ENCODE data around the gene NT5M. TPM values are rescaled to one million over a fixed set of nuclear protein-coding genes. Genes with fewer than 3 reads are reported as not detected.

NT5M gene
- total and polyA plus RNA-seq, 2 donors from 2014 or later, result 2.8 to 10.0 TPM

DNA sequence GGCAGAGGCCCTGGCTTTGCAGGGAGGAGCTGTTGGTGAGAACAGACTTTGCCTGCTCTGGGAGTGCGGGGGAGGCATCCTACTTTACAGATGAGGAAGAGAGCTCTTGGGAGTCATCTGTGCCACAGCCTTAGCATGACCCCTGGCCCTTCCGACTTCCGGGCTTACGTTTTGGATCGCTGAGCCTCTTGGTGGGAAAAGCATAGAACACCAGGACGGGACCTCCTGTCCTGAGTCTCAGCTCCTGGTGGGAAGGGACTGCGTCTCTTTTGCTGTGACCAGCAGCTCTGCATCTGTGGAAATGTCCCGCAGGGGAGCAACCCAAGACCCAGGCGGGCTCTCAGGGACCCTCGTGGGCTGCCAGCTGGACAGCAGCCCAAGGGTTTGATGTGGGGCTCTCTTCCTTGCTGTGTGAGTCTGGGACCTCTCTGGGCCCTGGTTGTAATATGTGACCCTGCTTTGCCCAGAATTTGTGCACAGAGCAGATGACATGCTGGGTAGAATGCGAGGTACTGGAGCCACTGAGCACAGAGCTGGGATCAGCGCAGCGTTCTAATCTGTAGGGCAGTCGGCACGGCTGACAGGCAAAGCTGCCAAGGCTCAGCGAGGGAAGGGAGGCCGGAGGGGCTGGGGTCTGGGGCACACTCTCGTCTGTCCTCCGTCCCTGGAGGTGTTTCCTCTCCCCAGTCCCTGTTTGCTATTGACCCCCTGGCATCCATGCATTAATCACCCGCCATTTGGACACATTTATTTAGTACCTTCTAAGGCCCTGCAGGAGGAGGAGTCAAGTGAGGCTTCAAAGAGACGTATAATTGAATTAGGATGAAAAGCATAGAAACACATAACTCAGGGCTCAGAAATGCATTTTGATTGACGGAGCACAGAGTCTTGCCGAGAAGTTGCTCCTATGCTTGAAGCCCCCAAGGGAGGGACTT, 64.0 kb downstream of the NT5M start:
- FAIRE-seq, result no peak
- DNase-seq, result peak in 3 of 5 donors; percentile 63 to 74 (median 63)
- no peak overlapping the region for H3K27ac ChIP-seq (ENCODE audit: low read depth in 2 of 2, low read length in 2 of 2)

DNA sequence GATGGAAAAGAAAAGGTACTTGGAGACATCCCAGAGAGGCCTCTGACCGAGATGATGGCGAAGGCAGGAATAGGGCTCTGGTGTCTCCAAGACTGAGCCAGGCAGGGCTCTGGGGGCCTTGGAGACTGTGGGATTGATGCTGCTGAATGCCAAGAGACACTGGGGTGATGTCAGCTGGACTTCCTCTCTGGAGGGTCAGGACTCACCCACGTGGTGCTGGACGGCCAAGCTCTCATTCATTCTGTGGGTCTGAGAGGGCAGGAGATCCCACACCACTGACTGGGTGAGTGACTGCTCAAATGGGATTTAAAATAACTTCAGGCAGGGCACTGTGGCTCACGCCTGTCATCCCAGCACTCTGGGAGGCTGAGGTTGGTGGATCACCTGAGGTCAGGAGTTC, 64.8 kb downstream of the NT5M start:
- H3K36me3 ChIP-seq (ENCODE audit: control insufficient read depth in 2 of 3, insufficient read depth in 3 of 3, low read length in 3 of 3), result no peaks in the 10 kb centered on the region
- no peak overlapping the region for H3K27ac ChIP-seq (ENCODE audit: low read depth in 2 of 2, low read length in 2 of 2)
- peak in 1 of 5 donors; percentile 46 for DNase-seq
- FAIRE-seq, result no peak
- no peaks in the 10 kb centered on the region for H3K27me3 ChIP-seq (ENCODE audit: control insufficient read depth, insufficient read depth, low read length)
- intact Hi-C loops (cut with DNase I), result no loop called here
- no peaks in the 10 kb centered on the region for H3K9me3 ChIP-seq (ENCODE audit: control insufficient read depth in 2 of 3, insufficient read depth in 1 of 3, low read length in 3 of 3)
- H3K4me3 ChIP-seq (ENCODE audit: low read length in 3 of 3), result no peak overlapping the region
- TF ChIP-seq, protein P1, sequence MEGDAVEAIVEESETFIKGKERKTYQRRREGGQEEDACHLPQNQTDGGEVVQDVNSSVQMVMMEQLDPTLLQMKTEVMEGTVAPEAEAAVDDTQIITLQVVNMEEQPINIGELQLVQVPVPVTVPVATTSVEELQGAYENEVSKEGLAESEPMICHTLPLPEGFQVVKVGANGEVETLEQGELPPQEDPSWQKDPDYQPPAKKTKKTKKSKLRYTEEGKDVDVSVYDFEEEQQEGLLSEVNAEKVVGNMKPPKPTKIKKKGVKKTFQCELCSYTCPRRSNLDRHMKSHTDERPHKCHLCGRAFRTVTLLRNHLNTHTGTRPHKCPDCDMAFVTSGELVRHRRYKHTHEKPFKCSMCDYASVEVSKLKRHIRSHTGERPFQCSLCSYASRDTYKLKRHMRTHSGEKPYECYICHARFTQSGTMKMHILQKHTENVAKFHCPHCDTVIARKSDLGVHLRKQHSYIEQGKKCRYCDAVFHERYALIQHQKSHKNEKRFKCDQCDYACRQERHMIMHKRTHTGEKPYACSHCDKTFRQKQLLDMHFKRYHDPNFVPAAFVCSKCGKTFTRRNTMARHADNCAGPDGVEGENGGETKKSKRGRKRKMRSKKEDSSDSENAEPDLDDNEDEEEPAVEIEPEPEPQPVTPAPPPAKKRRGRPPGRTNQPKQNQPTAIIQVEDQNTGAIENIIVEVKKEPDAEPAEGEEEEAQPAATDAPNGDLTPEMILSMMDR (IDR thresholded peaks at IDR 0.05; ENCODE audit: borderline replicate concordance, extremely low read depth, insufficient read depth), result no peak
- no peaks in the 10 kb centered on the region for H3K4me1 ChIP-seq (ENCODE audit: control insufficient read depth in 2 of 3, insufficient read depth in 2 of 3, low read depth in 1 of 3, low read length in 3 of 3)
- no peak overlapping the region for H3K9ac ChIP-seq (ENCODE audit: low read length in 3 of 3)

More for the DNA sequence above, 64.0 kb downstream of the NT5M start:
- intact Hi-C loops (cut with DNase I), result no loop called here
- no peaks in the 10 kb centered on the region for H3K4me1 ChIP-seq (ENCODE audit: control insufficient read depth in 2 of 3, insufficient read depth in 2 of 3, low read depth in 1 of 3, low read length in 3 of 3)
- no peak overlapping the region for H3K9ac ChIP-seq (ENCODE audit: low read length in 3 of 3)
- H3K9me3 ChIP-seq (ENCODE audit: control insufficient read depth in 2 of 3, insufficient read depth in 1 of 3, low read length in 3 of 3), result no peaks in the 10 kb centered on the region
- no peak overlapping the region for H3K4me3 ChIP-seq (ENCODE audit: low read length in 3 of 3)
- H3K36me3 ChIP-seq (ENCODE audit: control insufficient read depth in 2 of 3, insufficient read depth in 3 of 3, low read length in 3 of 3), result no peaks in the 10 kb centered on the region
- H3K27me3 ChIP-seq (ENCODE audit: control insufficient read depth, insufficient read depth, low read length), result no peaks in the 10 kb centered on the region
- TF ChIP-seq, protein P1 (IDR thresholded peaks at IDR 0.05; ENCODE audit: borderline replicate concordance, extremely low read depth, insufficient read depth), result no peak

DNA sequence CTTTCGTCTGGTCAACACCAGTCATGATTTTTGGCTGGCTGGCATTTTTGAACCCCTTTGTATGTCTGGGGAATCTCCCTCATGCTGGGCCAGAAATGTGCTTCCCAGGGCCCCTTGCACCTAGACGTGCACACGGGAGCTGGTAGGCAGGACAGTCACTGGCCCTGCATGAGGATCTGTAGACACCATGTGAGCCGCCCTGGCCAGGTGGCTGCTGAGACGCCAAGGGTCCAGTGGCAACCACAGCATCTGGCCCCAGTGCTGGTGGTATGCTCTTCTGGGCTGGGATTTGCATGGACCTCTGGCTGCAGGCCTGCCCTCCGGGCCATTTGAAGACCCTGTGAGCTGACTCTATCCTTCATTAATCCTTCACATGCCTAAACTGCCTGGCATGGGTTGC, 67.5 kb downstream of the NT5M start:
- no peaks in the 10 kb centered on the region for H3K4me1 ChIP-seq (ENCODE audit: control insufficient read depth in 2 of 3, insufficient read depth in 2 of 3, low read depth in 1 of 3, low read length in 3 of 3)
- H3K27ac ChIP-seq (ENCODE audit: low read depth in 2 of 2, low read length in 2 of 2), result no peak overlapping the region
- FAIRE-seq (no peak), DNase-seq (peak in 1 of 5 donors; percentile 19)
- no peak overlapping the region for H3K4me3 ChIP-seq (ENCODE audit: low read length in 3 of 3)
- no peak overlapping the region for H3K9ac ChIP-seq (ENCODE audit: low read length in 3 of 3)
- intact Hi-C loops (cut with DNase I), result no loop called here
- no peaks in the 10 kb centered on the region for H3K27me3 ChIP-seq (ENCODE audit: control insufficient read depth, insufficient read depth, low read length)
- no peaks in the 10 kb centered on the region for H3K36me3 ChIP-seq (ENCODE audit: control insufficient read depth in 2 of 3, insufficient read depth in 3 of 3, low read length in 3 of 3)
- TF ChIP-seq, protein P1 (IDR thresholded peaks at IDR 0.05; ENCODE audit: borderline replicate concordance, extremely low read depth, insufficient read depth), result no peak
- H3K9me3 ChIP-seq (ENCODE audit: control insufficient read depth in 2 of 3, insufficient read depth in 1 of 3, low read length in 3 of 3), result no peaks in the 10 kb centered on the region
